NCI-H345 treated with DMSO at 0.1 percent for 48 hours (cell line): ENCODE results near the gene ABCG1.

Source experiments
- DNase-seq: peaks from one replicate; lab custom pipeline; 2025; ENCODE audit not compliant: unreplicated experiment; lab: John Stamatoyannopoulos, UW

ABCG1 gene

DNA sequence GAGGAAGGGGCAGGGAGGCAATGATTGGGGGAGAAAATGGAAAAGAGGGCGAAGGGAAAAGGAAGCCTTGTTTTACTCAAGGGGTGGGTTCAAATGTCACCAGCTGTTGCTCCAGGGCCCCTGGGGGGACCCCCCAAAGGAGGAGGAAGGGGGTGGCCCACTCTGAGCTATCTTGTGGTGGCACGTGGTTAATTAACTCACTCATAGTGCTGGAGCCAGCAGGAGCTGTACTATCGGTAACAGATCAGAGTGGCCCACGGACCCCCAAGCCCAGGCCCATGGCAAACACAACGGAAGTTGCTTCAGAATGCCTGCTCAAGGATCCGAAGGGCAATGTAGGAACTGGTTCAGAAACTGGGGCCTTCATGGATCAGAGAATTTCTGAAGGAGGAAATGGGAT, 124.6 kb downstream of the ABCG1 start:
- no peak for DNase-seq

- DNase-seq, result no peak
These were observed 125.1 kb downstream of the ABCG1 start for GRCh38 chr21:42343963-42344510.

GRCh38 chr21:42344631-42345030, 125.7 kb downstream of the ABCG1 start:
- no peak for DNase-seq

GRCh38 chr21:42346441-42346840, 127.5 kb downstream of the ABCG1 start:
- DNase-seq, result no peak
